IPS-18c (cell line): ENCODE results near the gene DMRT1.

Experiments used
- H3K4me3 ChIP-seq: 2 replicates; pipeline ENCODE4 v1.7.0; 2013; ENCODE audit warnings: low read depth, mild to moderate bottlenecking, low read length, moderate library complexity; ENCODE audit not compliant: insufficient read depth
- H3K9me3 ChIP-seq: one replicate; pipeline ENCODE4 v1.6.1; 2013; ENCODE audit warnings: mild to moderate bottlenecking, low read length, moderate library complexity; ENCODE audit not compliant: control insufficient read depth, insufficient read depth

The DMRT1 gene

DNA sequence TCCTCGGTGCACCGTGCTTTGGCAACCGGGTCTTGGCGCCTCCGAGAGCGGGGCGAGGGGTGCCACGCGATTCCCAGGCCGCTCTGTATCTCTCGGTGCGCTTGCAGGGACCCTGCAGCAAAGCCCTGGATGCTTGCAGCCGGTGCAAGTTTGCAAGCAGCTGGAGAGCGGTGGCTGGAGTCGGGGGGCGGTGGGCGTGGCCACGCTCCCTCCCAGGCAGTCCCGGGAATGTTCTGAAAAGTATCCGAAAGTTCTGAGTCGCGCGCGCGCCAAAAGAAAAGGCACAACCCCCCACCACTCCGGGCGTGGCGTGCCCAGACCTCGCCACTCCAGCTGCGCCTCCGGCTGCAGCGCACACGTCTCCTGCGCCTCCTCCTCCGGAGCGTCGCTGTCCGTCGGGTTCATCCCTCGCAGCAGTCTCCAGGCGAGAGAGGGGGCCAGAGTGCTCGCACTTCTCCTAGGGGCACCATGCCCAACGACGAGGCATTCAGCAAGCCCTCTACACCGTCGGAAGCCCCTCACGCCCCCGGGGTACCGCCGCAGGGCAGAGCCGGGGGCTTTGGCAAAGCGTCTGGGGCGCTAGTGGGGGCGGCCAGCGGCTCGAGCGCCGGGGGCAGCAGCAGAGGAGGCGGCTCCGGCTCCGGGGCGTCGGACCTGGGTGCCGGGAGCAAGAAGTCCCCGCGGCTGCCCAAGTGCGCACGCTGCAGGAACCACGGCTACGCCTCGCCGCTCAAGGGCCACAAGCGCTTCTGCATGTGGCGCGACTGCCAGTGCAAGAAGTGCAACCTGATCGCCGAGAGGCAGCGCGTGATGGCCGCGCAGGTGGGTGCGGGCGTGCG lies at the start of gene DMRT1:
DMRT1 (plus strand) TSS at position 327 of the 839 bp plus-strand sequence; CDS start at position 469, 142 bp downstream.
- Histone ChIP-seq H3K9me3 (no peaks in the 10 kb centered on the region), H3K4me3 (peak within 1 kb of the TSS; percentile 25)

DNA sequence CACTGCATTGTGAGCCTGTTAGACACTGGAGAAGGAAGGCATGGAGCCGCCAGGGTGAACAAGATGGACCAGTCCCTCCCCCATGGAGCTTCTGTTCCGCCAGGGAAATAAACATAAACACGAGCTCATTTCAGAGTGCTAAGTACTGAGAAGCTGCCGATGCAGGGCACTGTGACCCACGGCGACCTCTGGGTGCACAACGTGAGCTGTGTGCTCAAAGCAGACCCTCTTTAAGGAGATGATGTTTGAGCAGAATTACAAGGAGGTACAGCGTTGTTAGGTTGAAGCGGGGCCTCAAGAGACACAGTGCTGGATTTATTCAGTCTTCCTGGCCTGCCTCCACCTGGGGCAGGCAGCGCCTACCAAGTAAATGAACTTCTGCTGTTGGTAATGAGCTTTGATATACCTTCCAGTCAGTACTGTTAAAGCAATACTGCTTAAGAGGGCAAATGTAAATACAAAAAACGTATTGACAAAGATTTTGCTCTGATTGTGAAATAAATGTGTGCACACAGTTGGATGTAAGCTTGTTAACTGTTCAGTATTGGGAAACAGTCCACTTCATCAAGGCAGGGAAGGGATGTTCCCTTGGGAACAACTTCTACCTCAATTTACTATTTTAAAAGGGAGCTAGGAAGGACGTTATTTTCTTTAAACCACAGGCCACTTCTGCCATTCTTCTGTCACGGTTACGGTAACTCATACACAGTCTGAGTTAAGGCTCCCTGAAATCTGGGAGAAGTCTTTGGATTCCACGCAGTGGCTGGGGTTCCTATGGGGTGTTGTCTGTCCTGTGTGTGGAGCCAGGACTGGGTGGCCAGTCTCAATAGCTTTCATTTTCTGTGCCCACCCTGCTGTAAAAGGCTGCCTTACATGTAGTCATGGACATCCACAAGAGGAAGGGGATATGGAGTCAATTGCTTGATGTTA lies 48.9 kb upstream of the DMRT1 start:
- H3K9me3 ChIP-seq, result peaks cover 3% of the 10 kb centered on the region
- no peak overlapping the region for H3K4me3 ChIP-seq

- H3K9me3 ChIP-seq, result peaks cover 3% of the 10 kb centered on the region
- no peak overlapping the region for H3K4me3 ChIP-seq
Measured at GRCh38 chr9:794386-794785, 47.1 kb upstream of the DMRT1 start.

GRCh38 chr9:795869-796268 lies 45.6 kb upstream of the DMRT1 start:
- peaks cover 3% of the 10 kb centered on the region for H3K9me3 ChIP-seq
- no peak overlapping the region for H3K4me3 ChIP-seq

- H3K9me3 ChIP-seq, result peaks cover 3% of the 10 kb centered on the region
- H3K4me3 ChIP-seq, result no peak overlapping the region; the same call in 1 of the 2 replicates
Measured at GRCh38 chr9:800591-801150, 40.8 kb upstream of the DMRT1 start.

- no peak overlapping the region for H3K4me3 ChIP-seq
Measured at GRCh38 chr9:801399-802071, 40.0 kb upstream of the DMRT1 start.

GRCh38 chr9:804026-804425 lies 37.5 kb upstream of the DMRT1 start:
- Histone ChIP-seq H3K4me3 (no peak overlapping the region), H3K9me3 (no peaks in the 10 kb centered on the region)

More at GRCh38 chr9:801399-802071, 40.0 kb upstream of the DMRT1 start:
- no peaks in the 10 kb centered on the region for H3K9me3 ChIP-seq

GRCh38 chr9:805151-805550 lies 36.3 kb upstream of the DMRT1 start:
- Histone ChIP-seq H3K4me3 (no peak overlapping the region), H3K9me3 (no peaks in the 10 kb centered on the region)

- Histone ChIP-seq H3K9me3 (no peaks in the 10 kb centered on the region), H3K4me3 (no peak overlapping the region)
Measured at GRCh38 chr9:806285-807156, 35.0 kb upstream of the DMRT1 start.

DNA sequence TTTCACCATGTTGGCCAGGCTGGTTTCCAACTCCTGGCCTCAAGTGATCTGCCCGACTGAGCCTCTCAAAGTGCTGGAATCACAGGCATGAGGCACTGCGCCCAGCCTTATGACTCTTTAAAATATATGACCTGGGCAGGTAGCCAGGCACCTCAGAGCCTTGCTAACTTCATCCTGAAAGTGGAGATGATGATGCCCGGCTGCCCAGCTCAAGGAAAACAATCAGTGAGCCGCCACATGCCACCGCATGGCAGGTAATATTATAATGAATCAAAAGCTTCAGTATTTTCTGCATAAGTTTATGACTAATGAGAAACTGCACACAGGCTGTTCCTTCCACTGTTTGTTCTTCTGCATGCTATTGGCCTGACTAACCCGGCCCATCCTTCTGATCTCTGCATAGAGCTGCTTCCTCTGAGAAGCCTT lies 30.4 kb upstream of the DMRT1 start:
- Histone ChIP-seq H3K9me3 (no peaks in the 10 kb centered on the region), H3K4me3 (no peak overlapping the region)

- no peak overlapping the region for H3K4me3 ChIP-seq
Measured at GRCh38 chr9:818958-819357, 22.5 kb upstream of the DMRT1 start.

GRCh38 chr9:826500-827280 lies 14.8 kb upstream of the DMRT1 start:
- Histone ChIP-seq H3K4me3 (no peak overlapping the region; the same call in 1 of the 2 replicates), H3K9me3 (no peaks in the 10 kb centered on the region)

More at GRCh38 chr9:818958-819357, 22.5 kb upstream of the DMRT1 start:
- H3K9me3 ChIP-seq, result no peaks in the 10 kb centered on the region

GRCh38 chr9:840343-840742 lies 1.2 kb upstream of the DMRT1 start:
- Histone ChIP-seq H3K4me3 (no peak overlapping the region), H3K9me3 (no peaks in the 10 kb centered on the region)

DNA sequence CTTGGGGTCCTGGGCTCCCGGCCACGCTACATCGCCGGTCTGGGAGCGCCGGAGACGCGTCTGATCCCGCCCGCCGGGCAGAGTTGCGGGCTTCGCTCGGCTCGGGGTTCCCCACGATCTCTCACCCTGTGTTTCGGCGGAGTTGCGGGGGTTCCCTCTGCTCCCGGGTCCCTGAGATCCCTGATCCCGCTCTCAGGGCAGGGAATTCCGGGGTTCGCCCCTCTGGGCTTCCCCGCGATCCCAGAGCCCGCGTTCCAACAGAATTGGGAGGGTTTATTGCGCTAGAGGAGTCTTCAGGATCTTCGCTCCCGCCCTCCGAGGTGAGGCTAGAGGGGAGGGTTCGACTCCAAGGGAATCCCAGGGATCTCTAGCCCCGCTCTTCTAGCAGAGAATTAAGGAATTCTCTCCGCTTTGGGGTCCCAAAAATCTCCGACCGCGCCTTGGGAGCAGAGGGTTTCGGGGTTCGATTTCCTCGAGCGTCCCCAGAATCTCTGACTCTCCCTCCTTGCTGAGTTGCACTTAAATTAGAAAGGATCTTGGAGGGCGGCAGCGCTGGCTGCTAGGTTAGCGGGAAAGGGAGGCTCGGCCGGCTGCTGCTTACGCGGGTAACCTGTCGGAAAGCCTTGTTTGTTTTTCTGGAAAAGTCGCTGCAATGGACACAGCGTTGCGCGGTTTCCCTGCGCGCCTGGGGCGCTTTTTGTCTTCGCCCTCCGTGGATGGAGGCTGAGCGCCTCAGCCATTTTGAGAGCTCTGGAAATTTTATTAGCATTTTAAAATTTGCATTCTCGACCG lies 1.3 kb downstream of the DMRT1 start:
- Histone ChIP-seq H3K9me3 (no peaks in the 10 kb centered on the region), H3K4me3 (no peak overlapping the region; the same call in 1 of the 2 replicates)

- Histone ChIP-seq H3K4me3 (no peak overlapping the region), H3K9me3 (no peaks in the 10 kb centered on the region)
Measured at GRCh38 chr9:843427-843785, 1.9 kb downstream of the DMRT1 start.
